ENCODE measurements around the gene APLP2. TPM values are rescaled to one million over a fixed set of nuclear protein-coding genes. Genes with fewer than 3 reads are reported as not detected.
A peak's percentile ranks its signal among the peaks of the same experiment; 100 is the strongest.
"Not testable (repeated sequence)": the region's sequence is repeated elsewhere in the genome, so short reads cannot be mapped to it uniquely, and the experiment has no call there.

The APLP2 gene
- 374 TPM for total RNA-seq (ENCODE audit: insufficient read depth, low replicate concordance)

DNA sequence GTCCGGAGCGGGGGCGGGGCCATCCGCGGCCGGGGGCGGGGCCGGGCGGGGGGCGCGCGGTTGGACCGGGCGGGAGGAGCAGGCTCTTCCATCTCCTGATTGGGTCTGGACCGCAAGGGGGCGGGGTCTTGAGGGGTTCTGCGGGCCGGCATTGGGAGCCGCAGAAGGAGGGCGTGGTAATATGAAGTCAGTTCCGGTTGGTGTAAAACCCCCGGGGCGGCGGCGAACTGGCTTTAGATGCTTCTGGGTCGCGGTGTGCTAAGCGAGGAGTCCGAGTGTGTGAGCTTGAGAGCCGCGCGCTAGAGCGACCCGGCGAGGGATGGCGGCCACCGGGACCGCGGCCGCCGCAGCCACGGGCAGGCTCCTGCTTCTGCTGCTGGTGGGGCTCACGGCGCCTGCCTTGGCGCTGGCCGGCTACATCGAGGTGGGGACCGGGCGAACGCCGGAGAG lies at the start of gene APLP2:
APLP2 (plus strand) TSS at position 236 of the 450 bp plus-strand sequence; CDS start at position 320, 84 bp downstream.
- peak; percentile 99 for DNase-seq (ENCODE audit: low spot score)

DNA sequence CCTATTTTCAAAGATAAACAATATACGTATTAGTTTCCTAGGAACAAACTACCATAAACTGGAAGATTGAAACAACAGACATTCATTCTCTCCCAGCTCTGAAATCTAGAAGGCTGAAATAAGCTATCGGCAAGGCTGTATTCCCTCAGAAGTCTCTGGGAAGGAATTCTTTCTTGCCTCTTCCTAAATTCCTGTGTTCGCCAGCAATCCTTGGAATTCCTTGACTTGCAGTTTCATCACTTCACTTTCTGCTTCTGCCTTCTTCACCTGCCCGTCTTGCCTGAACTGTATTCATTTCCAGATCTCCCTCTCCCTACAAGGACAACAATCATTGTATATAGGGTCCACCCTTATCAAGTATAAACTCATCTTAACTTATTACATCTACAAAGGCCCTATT lies 49.4 kb upstream of the APLP2 start:
- DNase-seq (ENCODE audit: low spot score): peak; percentile 30

DNA sequence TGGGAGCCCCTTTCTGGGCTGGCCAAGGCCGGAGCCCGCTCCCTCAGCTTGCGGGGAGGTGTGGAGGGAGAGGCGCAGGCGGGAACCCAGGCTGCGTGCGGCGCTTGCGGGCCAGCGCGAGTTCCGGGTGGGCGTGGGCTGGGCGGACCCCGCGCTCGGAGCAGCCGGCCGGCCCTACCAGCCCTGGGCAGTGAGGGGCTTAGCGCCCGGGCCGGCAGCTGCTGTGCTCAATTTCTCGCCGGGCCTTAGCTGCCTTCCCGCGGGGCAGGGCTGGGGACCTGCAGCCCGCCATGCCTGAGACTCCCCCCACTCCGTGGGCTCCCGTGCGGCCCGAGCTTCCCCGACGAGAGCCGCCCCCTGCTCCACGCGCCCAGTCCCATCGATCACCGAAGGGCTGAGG lies 48.1 kb upstream of the APLP2 start:
- DNase-seq (ENCODE audit: low spot score): not testable (repeated sequence)

DNA sequence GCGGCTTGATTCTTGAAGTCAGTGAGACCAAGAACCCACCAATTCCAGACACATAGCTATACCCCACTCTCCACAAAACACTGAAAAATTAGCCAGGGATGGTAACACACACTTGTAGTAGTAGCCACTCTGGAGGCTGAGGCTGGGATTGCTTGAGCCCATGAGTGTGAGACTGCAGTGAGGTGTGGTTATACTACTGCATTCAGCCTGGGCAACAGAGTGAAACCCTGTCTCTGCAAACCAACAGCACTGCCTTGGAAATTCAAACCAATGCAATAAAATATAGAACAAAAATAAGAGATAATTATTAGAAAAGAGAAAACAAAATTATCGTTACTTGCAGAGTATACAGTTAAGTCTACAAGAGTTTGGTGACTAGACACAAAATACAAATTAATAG lies 46.9 kb upstream of the APLP2 start:
- DNase-seq (ENCODE audit: low spot score): no peak

DNA sequence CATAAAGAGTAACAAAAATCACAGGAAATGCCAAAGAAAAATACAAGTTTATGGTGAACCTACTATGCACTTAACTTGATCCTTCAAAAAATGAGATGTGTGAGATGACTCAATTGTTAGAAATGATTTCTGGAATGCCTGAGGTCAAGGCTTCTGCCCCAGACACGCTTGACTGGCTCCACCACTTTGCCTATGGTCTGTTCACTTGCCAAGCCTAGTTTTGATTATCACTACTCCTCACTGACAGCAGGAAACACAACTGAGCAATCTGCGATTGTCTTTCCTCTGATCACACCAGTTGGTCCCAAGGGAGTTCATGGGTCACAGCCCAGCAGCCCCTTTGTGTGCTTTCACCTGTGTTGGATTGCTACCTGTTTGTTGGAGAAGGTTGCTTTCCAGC lies 46.5 kb upstream of the APLP2 start:
- DNase-seq (ENCODE audit: low spot score): no peak

DNA sequence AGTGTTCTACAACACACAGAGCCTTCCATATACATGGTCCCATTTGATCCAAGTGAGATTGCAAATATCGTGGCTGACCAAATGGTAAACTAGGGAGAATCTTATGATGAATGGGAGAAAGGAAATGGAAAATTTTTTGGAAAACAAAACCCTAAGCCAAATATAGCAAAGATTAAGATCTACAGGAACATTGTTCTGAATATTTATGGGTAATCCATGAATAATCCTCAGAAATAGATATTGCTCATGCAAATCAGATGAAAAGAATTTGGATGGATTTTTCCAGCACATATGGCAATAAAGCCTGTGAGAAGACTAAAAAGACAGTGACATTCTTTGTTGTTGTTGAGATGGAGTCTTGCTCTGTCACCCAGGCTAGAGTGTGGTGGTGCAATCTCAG lies 45.3 kb upstream of the APLP2 start:
- DNase-seq (ENCODE audit: low spot score): no peak

DNA sequence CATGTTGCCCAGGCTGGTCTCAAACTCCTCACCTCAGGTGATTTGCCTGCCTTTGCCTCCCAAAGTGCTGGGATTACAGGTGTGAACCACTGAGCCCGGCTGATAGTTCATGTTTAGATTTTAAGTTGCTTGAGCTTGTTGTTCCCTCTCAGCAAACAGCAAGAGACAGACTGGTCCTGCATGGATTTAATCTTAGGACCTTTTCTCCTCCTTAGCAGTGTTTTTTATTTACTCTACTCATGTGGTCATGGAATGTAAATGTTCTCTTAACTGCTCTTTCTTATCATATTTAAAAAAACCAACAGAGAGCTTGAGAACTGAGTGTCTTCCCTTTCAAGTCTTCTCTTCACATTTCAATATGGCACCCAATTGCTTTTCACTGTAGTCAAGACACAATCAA lies 44.3 kb upstream of the APLP2 start:
- DNase-seq (ENCODE audit: low spot score): no peak

DNA sequence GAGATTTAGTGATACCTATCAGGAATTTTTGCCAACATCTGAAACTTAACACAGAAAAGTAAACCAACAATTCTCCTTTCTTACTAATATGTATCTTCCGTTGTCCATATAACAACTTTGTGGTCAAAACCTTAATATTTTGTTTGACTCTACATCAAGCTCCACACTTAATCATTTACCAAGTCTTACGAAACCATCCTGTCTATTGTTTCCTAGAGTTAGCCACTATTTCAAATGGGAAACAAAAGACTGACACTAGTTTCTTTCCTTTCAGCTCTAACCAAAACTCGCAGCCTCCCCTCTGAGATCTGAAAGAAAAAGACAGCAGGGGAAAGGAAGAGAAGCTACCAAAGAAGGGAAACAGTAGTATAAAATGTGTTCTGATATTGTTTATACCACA lies 40.6 kb upstream of the APLP2 start:
- DNase-seq (ENCODE audit: low spot score): no peak

DNA sequence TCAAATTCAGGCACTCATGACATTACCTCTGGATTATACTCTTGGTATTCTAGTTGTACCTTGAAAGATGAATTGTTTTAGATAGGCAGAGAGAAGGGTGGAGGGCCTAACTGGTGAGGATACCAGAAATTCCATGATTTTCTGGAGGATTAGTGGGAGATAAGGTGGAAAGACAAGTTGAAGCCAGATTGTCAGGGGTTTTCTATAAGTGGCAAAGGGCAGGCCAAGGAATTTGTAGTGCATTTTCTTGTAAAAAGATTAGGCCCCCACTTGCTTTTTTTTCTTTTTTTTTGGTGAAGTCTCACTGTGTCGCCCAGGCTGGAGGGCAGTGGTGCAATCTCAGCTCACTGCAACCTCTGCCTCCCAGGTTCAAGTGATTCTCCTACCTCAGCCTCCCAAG lies 38.6 kb upstream of the APLP2 start:
- DNase-seq (ENCODE audit: low spot score): no peak

DNA sequence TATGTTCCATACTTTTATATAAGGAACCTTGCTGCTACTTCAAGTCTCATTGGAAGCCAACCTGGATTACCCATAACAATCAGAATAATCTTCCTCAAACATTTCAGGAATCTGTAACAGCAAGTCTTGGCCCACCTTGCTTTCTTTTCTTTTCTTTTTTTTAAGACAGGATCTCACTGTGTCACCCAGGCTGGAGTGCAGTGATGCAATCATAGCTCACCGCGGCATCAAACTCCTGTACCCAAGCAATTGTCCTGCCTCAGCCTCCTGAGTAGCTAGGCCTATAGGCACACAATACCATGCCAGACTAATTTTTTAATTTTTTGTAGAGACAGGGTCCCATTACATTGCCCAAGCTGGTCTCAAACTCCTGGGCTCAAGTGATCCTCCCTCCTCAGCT lies 37.7 kb upstream of the APLP2 start:
- no peak for DNase-seq (ENCODE audit: low spot score)

DNA sequence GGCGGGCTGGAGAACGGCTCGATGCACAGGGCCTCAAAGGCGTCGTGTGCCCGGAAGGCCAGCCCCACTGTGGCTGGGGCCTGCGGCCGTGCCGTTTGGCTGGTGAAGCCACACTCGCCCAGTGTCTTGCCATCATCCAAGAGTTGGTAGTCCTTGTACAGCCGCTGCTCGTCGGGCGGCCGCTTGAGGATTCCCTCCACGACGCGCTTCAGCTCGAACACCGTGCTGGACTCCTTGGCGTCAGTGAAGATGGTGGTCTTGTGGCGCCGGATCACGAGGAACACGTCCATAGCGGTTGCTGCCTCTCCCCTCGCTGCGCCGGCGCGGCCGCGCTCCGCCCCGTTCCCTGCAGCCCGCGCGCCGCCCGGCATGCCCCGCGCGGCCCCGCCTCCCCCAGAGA lies 36.8 kb upstream of the APLP2 start:
- no peak for DNase-seq (ENCODE audit: low spot score)

DNA sequence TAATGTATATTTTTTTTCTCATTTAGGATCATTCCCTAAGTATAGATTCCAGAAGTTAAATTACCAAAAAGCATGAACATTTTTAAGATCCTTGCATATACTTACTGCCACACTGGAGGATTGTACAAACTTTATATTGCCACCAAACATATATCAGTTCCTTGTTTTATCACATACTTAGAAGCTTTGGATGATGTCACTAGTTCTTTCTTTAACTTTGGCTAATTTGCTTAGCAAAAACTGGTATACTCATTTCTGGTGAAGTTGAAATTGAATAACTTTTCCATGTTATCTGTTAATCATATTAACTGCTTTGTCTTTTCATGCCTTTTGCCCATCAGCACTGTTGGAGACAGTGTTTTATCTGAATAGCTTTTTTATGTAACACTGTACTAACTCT lies 35.5 kb upstream of the APLP2 start:
- DNase-seq (ENCODE audit: low spot score): no peak

DNA sequence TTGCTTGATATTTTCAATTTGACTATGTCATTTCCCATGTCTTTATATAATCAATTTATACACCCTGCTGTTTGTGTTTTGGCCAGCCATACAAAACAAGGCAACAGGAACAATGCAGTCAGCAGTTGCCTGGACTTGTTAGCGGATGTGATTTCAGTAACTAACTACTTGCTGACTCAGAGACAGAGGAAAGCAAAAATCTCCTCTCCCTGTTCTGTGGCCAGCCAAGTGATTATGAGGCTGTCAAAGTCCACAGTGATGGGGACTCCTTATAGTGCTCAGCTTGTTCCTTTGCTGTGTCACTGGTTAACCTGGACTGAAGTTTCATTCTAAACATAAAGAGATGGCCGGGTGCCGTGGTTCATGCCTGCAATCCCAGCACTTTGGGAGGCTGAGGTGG lies 32.6 kb upstream of the APLP2 start:
- peak; percentile 47 for DNase-seq (ENCODE audit: low spot score)

DNA sequence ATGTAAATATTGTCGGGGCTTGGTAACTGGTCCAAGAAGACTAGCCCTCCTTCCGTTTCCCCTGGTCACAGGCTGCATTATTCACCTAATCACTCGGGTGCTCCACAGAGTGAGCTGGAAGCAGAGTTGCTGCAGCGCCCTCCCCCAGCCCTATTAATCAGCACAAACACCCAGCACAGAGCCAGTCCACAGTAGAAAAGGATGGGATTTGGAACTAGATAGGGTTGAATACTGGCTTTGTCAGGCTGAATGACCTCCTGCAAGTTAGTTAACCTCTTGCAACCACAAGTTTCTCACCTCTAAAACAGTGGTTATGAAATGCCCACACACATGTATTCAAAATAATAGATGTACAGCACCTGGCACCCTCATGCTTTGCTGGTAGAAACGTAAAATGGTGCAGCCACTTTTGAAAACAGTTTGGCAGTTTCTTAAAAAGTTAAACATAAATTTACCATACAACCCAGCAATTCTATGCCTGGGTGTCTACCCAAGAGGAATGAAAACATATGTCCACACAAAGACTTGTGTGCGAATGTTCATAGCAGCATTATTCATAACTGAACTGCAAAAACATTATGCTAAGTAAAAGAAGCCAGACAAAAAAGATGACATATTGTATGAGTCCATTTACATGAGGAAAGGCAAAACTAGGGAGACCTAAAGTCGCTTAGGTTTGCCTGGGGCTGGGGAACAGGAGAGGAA lies 31.7 kb upstream of the APLP2 start:
- DNase-seq (ENCODE audit: low spot score): no peak

DNA sequence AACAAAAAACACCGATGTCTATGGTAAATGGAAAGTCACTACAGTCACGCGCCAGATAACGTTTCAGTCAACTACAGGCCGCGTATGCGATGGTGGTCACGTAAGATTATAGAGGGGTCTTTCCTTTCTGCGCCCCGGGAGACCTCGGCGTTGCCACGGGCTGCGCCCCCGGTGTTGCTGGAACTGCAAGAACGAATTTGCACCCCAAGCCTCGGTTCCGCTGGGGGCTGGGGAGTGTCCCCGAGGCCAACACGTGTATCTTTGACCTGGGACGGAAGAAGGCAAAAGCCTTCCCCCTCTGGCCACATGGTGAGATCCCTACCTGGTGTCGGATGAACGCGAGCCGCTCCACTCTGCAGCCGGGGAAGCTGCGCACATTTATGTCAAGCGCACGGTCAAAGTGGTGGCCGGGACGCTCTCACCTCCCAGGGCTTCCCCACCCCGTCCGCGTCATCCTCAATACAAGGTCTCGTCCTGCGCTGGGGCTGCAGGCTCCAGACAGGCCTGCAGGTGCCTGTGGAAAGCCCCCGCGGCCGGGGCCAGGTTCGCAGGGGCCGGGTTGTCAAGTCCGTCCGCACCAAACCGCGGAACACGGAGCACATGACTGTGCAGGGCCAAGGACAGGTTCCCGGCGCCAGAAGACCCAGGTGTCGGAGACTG lies 29.3 kb upstream of the APLP2 start:
- DNase-seq (ENCODE audit: low spot score): no peak

DNA sequence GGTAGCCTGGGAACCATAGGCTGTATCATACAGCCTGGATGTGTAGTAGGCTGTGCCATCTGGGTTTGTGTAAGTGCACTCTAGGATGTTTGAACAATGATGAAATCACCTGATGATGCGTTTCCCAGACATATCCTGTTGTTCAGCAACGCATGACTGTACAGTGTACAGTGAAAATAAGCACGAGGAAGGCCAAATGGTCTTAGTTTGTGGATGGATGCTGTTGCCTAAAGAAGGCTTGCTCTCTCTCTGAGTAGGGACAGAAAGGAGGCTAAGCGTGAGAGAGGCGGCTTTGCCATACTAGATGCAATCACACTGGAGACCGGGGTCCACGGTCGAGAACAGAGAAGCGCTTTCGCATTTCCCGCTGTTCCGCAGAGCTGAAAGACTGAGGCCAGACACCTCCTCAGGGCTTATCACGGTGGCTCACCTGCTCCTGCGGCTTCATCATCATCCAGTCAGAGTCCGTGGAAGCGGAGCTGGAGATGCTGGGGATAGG lies 27.6 kb upstream of the APLP2 start:
- no peak for DNase-seq (ENCODE audit: low spot score)

DNA sequence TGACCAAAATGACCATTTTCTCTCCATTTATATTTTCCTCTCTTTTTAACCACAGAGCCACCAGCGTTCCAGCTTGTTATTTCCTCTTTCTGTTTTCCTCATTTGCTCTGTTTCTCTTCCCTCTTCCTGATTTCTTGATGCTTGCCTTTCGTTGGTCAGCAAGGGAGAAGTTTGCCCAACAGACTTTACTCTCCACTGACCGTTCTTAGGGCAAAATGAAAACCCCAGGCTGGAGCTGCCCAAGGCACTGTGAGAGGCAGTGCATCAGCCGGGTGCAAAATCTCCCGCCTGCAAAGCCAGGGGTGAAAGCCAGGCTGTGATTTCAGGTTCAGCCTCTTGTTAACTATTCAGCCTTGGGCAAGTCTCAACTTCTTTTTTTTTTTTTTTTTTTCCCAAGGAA lies 26.1 kb upstream of the APLP2 start:
- no peak for DNase-seq (ENCODE audit: low spot score)

DNA sequence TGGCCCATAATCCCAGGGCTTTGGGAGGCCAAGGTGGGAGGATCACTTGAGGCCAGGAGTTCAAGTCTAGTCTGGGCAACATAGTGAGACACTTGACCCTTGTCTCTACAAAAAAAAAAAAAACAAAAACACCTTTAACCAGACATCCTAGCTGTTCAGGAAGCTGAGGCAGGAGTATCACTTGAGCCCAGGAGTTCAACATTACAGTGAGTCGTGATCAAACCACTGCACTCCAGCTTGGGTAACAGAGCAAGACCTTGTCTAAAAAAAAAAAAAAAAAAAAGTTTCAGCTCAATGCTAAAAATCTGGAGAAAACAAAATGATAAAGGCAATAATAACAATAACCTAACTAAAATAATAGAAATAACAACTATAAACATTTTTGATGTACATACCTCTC lies 22.6 kb upstream of the APLP2 start:
- DNase-seq (ENCODE audit: low spot score): no peak

DNA sequence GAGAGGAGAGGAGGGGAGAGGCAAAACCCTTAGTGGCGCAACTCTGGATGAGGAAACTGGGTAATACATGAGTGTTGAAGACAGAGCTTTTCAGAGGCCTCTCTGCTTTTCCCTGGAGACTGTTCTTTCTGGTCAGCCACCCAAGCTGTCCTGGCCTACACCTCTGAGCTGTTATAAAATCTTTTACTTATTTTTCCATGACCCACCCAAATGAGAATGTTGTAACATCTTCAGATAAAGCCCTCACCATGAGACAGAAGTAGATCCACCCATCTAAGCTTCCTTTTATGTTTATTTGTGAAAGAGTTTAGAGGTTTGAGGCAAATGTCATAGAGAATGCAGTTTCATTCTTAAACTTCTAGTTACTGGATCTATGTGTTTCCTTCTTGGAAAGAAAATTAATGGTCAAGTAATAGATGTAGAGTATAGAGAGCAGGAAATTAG lies 20.3 kb upstream of the APLP2 start:
- DNase-seq (ENCODE audit: low spot score): peak; percentile 84

DNA sequence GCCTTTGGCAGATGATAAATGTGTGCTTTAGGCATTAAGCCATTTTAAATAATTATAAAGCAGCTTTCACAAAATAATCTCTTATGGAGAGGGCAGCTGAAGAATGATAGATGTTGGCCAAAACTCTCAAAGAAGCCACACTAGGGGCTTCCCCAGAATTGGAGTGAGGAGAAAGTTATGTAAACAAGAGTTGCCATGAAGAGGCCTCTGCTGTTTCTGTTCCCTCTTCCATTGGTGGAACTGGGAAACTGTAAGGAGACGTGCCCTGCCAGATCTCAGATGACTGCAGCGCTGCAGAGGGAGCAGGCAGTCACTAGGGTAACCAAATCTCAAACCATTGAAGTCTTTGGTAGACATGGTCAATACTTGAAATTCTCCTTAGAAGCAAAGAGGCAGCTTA lies 19.4 kb upstream of the APLP2 start:
- DNase-seq (ENCODE audit: low spot score): peak; percentile 45

DNA sequence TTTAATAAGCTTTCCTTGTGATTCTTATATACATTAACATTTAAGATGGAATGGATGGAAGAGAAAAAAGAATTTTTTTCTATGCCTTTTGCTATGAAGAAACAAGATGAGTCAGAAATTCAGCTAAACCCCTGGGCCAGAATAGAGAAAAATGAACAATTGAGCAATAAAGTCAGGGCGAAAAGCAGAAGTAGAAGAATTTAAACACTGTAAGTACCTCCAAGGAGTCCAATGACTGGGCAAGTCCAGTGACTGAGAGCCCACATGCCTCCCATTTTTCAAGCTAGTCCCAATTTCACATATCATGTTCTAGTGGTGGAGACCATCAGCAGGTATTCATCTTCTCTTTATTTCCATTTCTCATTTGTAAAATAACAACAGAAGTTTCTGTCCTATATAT lies 18.6 kb upstream of the APLP2 start:
- DNase-seq (ENCODE audit: low spot score): peak; percentile 37

DNA sequence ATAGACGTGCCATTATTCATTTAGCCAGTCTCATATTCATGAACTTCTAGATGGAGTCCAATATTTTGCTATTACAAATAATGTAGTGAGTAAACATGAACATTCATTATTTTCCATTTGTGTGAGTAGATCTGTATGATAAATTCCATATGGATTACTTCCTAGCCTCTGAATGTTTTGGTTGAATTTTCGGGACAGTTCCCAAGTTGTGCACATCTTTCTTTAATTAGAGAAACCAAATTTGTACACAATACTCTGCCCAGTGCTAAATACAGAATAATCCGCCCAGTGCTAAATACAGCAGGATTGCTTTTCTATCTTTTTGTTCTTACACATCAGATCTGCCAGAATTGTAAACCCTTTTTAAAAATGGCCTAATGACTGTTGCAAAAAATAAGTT lies 17.1 kb upstream of the APLP2 start:
- no peak for DNase-seq (ENCODE audit: low spot score)

DNA sequence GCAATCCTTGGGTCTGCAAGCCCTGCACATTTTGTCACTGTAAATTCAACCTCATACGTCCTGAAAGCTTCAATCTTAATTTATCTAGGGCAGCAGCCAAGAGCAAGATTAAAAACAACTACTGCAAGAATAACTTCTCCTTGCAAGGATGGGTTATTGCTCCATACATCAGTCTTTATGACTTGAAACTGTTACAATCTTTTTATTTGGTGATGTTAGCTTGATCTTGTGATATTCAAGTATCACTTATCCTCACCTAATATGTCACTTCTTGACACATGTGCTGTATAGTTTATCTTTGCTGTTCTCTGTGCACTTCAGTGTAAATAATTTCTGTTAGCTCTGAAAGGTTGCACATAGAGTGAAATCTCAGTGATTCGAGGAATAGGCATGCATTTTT lies 14.7 kb upstream of the APLP2 start:
- peak; percentile 28 for DNase-seq (ENCODE audit: low spot score)
